ENCODE data around the gene CNTRL. TPM values are rescaled to one million over a fixed set of nuclear protein-coding genes. Genes with fewer than 3 reads are reported as not detected.
"Not testable (repeated sequence)": the region's sequence is repeated elsewhere in the genome, so short reads cannot be mapped to it uniquely, and the experiment has no call there.

CNTRL gene
- polyA plus RNA-seq (ENCODE audit: insufficient read length) = 43.6 TPM
- long read RNA-seq, donor 1 = 0 reads
- long read RNA-seq, donor 2, partial matches to known transcripts = 12 of 75 reads
- long read RNA-seq, donor 2, other reads (novel, unspliced or antisense) = 63 of 75 reads
- long read RNA-seq, donor 3 = 0 reads
- long read RNA-seq, donor 4 = 0 reads
- long read RNA-seq, donor 5 = 0 reads
- long read RNA-seq, donor 6 = 0 reads
- long read RNA-seq, donor 7, partial matches to known transcripts = 9 of 9 reads
- long read RNA-seq, donor 7, other reads (novel, unspliced or antisense) = 0 of 9 reads
- long read RNA-seq, donor 8 = 0 reads

- peak; percentile 92 for DNase-seq
Observed at GRCh38 chr9:121074370-121075250, at the start of gene CNTRL. TSS of gene CNTRL (plus strand) at chr9:121074955. CDS start at chr9:121088327, 13,372 bp downstream.

GRCh38 chr9:121026260-121026691 is 48.5 kb upstream of the CNTRL start:
- no peak for DNase-seq

- DNase-seq = no peak
Observed at GRCh38 chr9:121026768-121027167, 48.0 kb upstream of the CNTRL start.

- DNase-seq = not testable (repeated sequence)
Observed at GRCh38 chr9:121028285-121028684, 46.5 kb upstream of the CNTRL start.

- no peak for DNase-seq
Observed at GRCh38 chr9:121029469-121029868, 45.3 kb upstream of the CNTRL start.

- no peak for DNase-seq
Observed at GRCh38 chr9:121034529-121034928, 40.2 kb upstream of the CNTRL start.

GRCh38 chr9:121035717-121036116 is 39.0 kb upstream of the CNTRL start:
- DNase-seq = not testable (repeated sequence)

GRCh38 chr9:121038362-121038761 is 36.4 kb upstream of the CNTRL start:
- no peak for DNase-seq

GRCh38 chr9:121038804-121039203 is 36.0 kb upstream of the CNTRL start:
- DNase-seq = no peak

GRCh38 chr9:121048175-121048574 is 26.6 kb upstream of the CNTRL start:
- no peak for DNase-seq

GRCh38 chr9:121048618-121049017 is 26.1 kb upstream of the CNTRL start:
- no peak for DNase-seq

GRCh38 chr9:121050128-121050988 is 24.4 kb upstream of the CNTRL start, which contains the start of gene C5:
TSS of gene C5 (minus strand) at chr9:121050275. CDS start at chr9:121050246, 29 bp downstream.
- no peak for DNase-seq

- no peak for DNase-seq
Observed at GRCh38 chr9:121053544-121053943, 21.2 kb upstream of the CNTRL start.

- DNase-seq = no peak
Observed at GRCh38 chr9:121055642-121056143, 19.1 kb upstream of the CNTRL start.

GRCh38 chr9:121057821-121058220 is 16.9 kb upstream of the CNTRL start:
- no peak for DNase-seq

GRCh38 chr9:121059513-121059912 is 15.2 kb upstream of the CNTRL start:
- DNase-seq = no peak

GRCh38 chr9:121059998-121060636 is 14.6 kb upstream of the CNTRL start:
- DNase-seq = peak; percentile 79

- no peak for DNase-seq
Observed at GRCh38 chr9:121066850-121067249, 7.9 kb upstream of the CNTRL start.

GRCh38 chr9:121067640-121068039 is 7.1 kb upstream of the CNTRL start:
- DNase-seq = no peak

GRCh38 chr9:121069396-121069795 is 5.4 kb upstream of the CNTRL start:
- no peak for DNase-seq

- DNase-seq = no peak
Observed at GRCh38 chr9:121071370-121071755, 3.4 kb upstream of the CNTRL start.
